Measurements from ENCODE around the gene IMPG2. TPM values are rescaled to one million over a fixed set of nuclear protein-coding genes. Genes with fewer than 3 reads are reported as not detected.

IMPG2 gene
- total RNA-seq, 1 experiment from 2014 or later = 0.04 TPM

GRCh38 chr3:101224739-101225138, 95.6 kb downstream of the IMPG2 start:
- Histone ChIP-seq H3K27ac (ENCODE audit: insufficient read length, low read depth, low read length) (no peak overlapping the region), H2AK5ac (ENCODE audit: insufficient read length, low read length) (no peak overlapping the region), H3K4me1 (ENCODE audit: insufficient read depth, low read length) (no peaks in the 10 kb centered on the region), H4K91ac (ENCODE audit: insufficient read length, low read depth, low read length) (no peak overlapping the region), H3K23ac (ENCODE audit: insufficient read length, low read depth, low read length) (no peak overlapping the region), H3K14ac (ENCODE audit: insufficient read depth, low read length) (no peak overlapping the region), H4K20me1 (ENCODE audit: control insufficient read depth, insufficient read depth, insufficient read length) (no peaks in the 10 kb centered on the region), H3K9me3 (ENCODE audit: control insufficient read depth, low read depth, low read length) (peaks cover 3% of the 10 kb centered on the region), H2AFZ (ENCODE audit: low read length) (no peak overlapping the region), H3K79me1 (ENCODE audit: insufficient read depth, low read depth, low read length, poor library complexity, severe bottlenecking) (no peaks in the 10 kb centered on the region), H3K18ac (ENCODE audit: insufficient read length, low read depth, low read length) (no peak overlapping the region), H3K9ac (ENCODE audit: extremely low read depth, insufficient read length, low read length) (no peak overlapping the region), H3K23me2 (ENCODE audit: insufficient read length, low read depth, low read length, poor library complexity, severe bottlenecking) (no peaks in the 10 kb centered on the region), H3T11ph (ENCODE audit: low read length) (no peak overlapping the region), H4K5ac (ENCODE audit: insufficient read length, low read depth, low read length) (no peak overlapping the region), H2BK5ac (ENCODE audit: insufficient read length, low read length) (no peak overlapping the region), H3K79me2 (ENCODE audit: insufficient read depth, low read length) (no peaks in the 10 kb centered on the region), H3K4me2 (ENCODE audit: insufficient read depth, insufficient read length, low read length) (no peak overlapping the region), H3K4ac (ENCODE audit: low read depth, low read length) (no peak overlapping the region), H2BK15ac (ENCODE audit: low read depth, low read length) (no peak overlapping the region), H2BK12ac (ENCODE audit: insufficient read length, low read depth, low read length) (no peak overlapping the region), H4K8ac (replicated peaks; ENCODE audit: insufficient read length, low read depth, low read length) (no peak overlapping the region), H2BK20ac (ENCODE audit: low read depth, low read length, poor library complexity, severe bottlenecking) (no peak overlapping the region), H3K27me3 (ENCODE audit: insufficient read depth, low read length) (no peaks in the 10 kb centered on the region), H3K56ac (ENCODE audit: insufficient read length, low read depth, low read length) (no peak overlapping the region), H2BK120ac (ENCODE audit: low read depth, low read length, poor library complexity, severe bottlenecking) (no peak overlapping the region)
- no peak overlapping the region; a peak in 1 of 7 replicates for H3K27ac Mint-ChIP-seq
- no CpG with 5 or more reads among the region's 4 CpGs for WGBS (ENCODE audit: extremely low coverage, insufficient read length, low lambda C conversion rate)
- H3K4me1 Mint-ChIP-seq = peaks cover 3 to 7% of the 10 kb centered on the region in 2 experiments; a peak in 2 of 4 replicates
- H3K27me3 Mint-ChIP-seq (ENCODE audit: low read depth) = no peaks in the 10 kb centered on the region; the same call in 1 of the 2 replicates
- H3K4me3 Mint-ChIP-seq = no peak overlapping the region
- H3K36me3 Mint-ChIP-seq (ENCODE audit: insufficient read depth in 1 of 3, low read depth in 3 of 3) = peaks cover 0 to 5% (median 2%) of the 10 kb centered on the region in 3 experiments; a peak in 2 of 7 replicates
- peaks cover 0 to 4% of the 10 kb centered on the region in 2 experiments; a peak in 3 of 5 replicates for H3K9me3 Mint-ChIP-seq
- no peak for DNase-seq
- no peak for TF ChIP-seq CTCF (conservative IDR thresholded peaks at IDR 0.05)

All from H9 (cell line).